ENCODE results near the gene FANCD2. TPM values are rescaled to one million over a fixed set of nuclear protein-coding genes. Genes with fewer than 3 reads are reported as not detected.

FANCD2 gene
- total RNA-seq, 6 experiments from 2014 or later, result 9.7 to 21.7 (median 17.5) TPM

- no peak overlapping the region for H3K4me3 Mint-ChIP-seq
- H3K27ac Mint-ChIP-seq, result no peak overlapping the region
- no peaks in the 10 kb centered on the region for H3K9me3 Mint-ChIP-seq
- no peaks in the 10 kb centered on the region for H3K4me1 Mint-ChIP-seq (ENCODE audit: low read depth)
- DNase-seq, result no peak
- peaks cover 2% of the 10 kb centered on the region for H3K27me3 Mint-ChIP-seq (ENCODE audit: insufficient read depth)
- TF ChIP-seq, protein P1, sequence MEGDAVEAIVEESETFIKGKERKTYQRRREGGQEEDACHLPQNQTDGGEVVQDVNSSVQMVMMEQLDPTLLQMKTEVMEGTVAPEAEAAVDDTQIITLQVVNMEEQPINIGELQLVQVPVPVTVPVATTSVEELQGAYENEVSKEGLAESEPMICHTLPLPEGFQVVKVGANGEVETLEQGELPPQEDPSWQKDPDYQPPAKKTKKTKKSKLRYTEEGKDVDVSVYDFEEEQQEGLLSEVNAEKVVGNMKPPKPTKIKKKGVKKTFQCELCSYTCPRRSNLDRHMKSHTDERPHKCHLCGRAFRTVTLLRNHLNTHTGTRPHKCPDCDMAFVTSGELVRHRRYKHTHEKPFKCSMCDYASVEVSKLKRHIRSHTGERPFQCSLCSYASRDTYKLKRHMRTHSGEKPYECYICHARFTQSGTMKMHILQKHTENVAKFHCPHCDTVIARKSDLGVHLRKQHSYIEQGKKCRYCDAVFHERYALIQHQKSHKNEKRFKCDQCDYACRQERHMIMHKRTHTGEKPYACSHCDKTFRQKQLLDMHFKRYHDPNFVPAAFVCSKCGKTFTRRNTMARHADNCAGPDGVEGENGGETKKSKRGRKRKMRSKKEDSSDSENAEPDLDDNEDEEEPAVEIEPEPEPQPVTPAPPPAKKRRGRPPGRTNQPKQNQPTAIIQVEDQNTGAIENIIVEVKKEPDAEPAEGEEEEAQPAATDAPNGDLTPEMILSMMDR (IDR thresholded peaks at IDR 0.05), result no peak
- peaks cover 6% of the 10 kb centered on the region; the same call in 1 of the 2 replicates for H3K36me3 Mint-ChIP-seq (ENCODE audit: low read depth)
Measured at GRCh38 chr3:10136426-10137005, 110.3 kb downstream of the FANCD2 start.

DNA sequence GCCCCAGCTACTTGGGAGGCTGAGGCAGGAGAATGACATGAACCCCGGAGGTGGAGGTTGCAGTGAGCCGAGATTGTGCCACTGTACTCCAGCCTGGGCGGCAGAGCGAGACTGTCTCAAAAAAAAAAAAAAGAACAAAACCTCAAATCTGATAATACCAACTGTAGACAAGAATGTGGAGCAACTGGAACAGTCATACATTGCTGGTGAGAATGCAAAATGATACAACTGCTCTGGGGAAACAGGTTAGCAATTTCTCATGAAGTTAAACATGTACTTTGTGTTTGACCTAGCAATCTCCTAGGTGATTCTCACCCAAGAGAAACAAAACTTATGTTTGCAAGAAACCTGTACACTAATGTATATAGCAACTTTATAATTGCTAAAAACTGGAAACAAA is 110.9 kb downstream of the FANCD2 start:
- no peak for DNase-seq
- Mint-ChIP-seq H3K36me3 (ENCODE audit: low read depth) (peaks cover 6% of the 10 kb centered on the region; the same call in 1 of the 2 replicates), H3K4me3 (no peak overlapping the region), H3K27me3 (ENCODE audit: insufficient read depth) (peaks cover 2% of the 10 kb centered on the region), H3K4me1 (ENCODE audit: low read depth) (no peaks in the 10 kb centered on the region), H3K27ac (no peak overlapping the region), H3K9me3 (no peaks in the 10 kb centered on the region)
- TF ChIP-seq, protein P1 (IDR thresholded peaks at IDR 0.05), result no peak

DNA sequence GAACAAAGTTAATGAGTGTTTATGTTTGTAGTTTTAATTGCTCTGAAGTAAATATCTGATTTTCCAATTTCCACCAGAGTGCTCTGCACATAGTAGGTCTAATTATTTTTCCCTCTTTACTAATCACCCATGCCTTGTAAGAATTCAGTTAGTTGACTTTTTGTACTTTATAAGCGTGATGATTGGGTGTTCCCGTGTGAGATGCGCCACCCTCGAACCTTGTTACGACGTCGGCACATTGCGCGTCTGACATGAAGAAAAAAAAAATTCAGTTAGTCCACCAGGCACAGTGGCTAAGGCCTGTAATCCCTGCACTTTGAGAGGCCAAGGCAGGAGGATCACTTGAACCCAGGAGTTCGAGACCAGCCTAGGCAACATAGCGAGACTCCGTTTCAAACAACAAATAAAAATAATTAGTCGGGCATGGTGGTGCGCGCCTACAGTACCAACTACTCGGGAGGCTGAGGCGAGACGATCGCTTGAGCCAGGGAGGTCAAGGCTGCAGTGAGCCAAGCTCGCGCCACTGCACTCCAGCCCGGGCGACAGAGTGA is 114.8 kb downstream of the FANCD2 start:
- H3K9me3 Mint-ChIP-seq, result peaks cover 4% of the 10 kb centered on the region; the same call in 1 of the 2 replicates
- DNase-seq, result no peak
- H3K4me3 Mint-ChIP-seq, result peak overlapping the region; percentile 86

GRCh38 chr3:10142707-10143560 is 116.7 kb downstream of the FANCD2 start:
- Mint-ChIP-seq H3K9me3 (peaks cover 4% of the 10 kb centered on the region; the same call in 1 of the 2 replicates), H3K4me3 (peak overlapping the region; percentile 86), H3K27me3 (ENCODE audit: insufficient read depth) (no peaks in the 10 kb centered on the region; the same call in 1 of the 2 replicates), H3K4me1 (ENCODE audit: low read depth) (peaks cover 13% of the 10 kb centered on the region), H3K27ac (peak overlapping the region; percentile 72), H3K36me3 (ENCODE audit: low read depth) (peaks cover 21% of the 10 kb centered on the region)
- DNase-seq, result no peak
- TF ChIP-seq, protein P1 (IDR thresholded peaks at IDR 0.05), result no peak

More for the DNA sequence above, 114.8 kb downstream of the FANCD2 start:
- H3K27me3 Mint-ChIP-seq (ENCODE audit: insufficient read depth), result no peaks in the 10 kb centered on the region; the same call in none of the 2 replicates
- H3K36me3 Mint-ChIP-seq (ENCODE audit: low read depth), result peaks cover 16% of the 10 kb centered on the region
- peaks cover 13% of the 10 kb centered on the region for H3K4me1 Mint-ChIP-seq (ENCODE audit: low read depth)
- no peak overlapping the region; the same call in 1 of the 2 replicates for H3K27ac Mint-ChIP-seq
- TF ChIP-seq, protein P1 (IDR thresholded peaks at IDR 0.05), result no peak

DNA sequence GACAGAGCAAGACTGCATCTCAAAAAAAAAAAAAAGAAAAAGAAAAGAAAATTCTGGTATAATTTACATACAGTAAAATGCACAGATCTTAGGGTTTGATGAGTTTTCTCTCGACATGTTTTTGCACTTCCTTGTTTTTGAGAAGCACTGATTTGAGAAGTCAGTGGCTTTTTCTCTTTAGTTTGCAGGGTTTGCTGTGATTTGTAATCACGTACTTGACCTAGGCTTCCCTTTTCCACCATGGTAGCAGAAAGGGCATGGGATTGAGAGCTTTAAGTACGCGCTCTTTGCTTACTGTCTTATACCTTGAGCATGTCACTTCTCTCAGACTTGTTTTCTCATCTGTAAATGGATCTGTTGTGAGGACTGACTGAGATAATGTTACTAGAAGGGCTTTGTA is 119.4 kb downstream of the FANCD2 start:
- Mint-ChIP-seq H3K9me3 (peaks cover 4% of the 10 kb centered on the region; the same call in 1 of the 2 replicates), H3K27ac (no peak overlapping the region), H3K27me3 (ENCODE audit: insufficient read depth) (no peaks in the 10 kb centered on the region), H3K4me1 (ENCODE audit: low read depth) (peaks cover 13% of the 10 kb centered on the region), H3K36me3 (ENCODE audit: low read depth) (peaks cover 32% of the 10 kb centered on the region), H3K4me3 (no peak overlapping the region)
- TF ChIP-seq, protein P1 (IDR thresholded peaks at IDR 0.05), result no peak
- no peak for DNase-seq
